NCI-H146 treated with DMSO at 0.1 percent for 48 hours (cell line): ENCODE data around the gene PAPPA.

Source experiments
- DNase-seq: peaks from one replicate; lab custom pipeline; 2025; ENCODE audit not compliant: unreplicated experiment; lab: John Stamatoyannopoulos, UW

The PAPPA gene

GRCh38 chr9:116342061-116342460 is 188.5 kb downstream of the PAPPA start:
- DNase-seq = peak; percentile 25

GRCh38 chr9:116342941-116343340 is 189.3 kb downstream of the PAPPA start:
- no peak for DNase-seq

- no peak for DNase-seq
Observed at GRCh38 chr9:116344416-116344815, 190.8 kb downstream of the PAPPA start.

DNA sequence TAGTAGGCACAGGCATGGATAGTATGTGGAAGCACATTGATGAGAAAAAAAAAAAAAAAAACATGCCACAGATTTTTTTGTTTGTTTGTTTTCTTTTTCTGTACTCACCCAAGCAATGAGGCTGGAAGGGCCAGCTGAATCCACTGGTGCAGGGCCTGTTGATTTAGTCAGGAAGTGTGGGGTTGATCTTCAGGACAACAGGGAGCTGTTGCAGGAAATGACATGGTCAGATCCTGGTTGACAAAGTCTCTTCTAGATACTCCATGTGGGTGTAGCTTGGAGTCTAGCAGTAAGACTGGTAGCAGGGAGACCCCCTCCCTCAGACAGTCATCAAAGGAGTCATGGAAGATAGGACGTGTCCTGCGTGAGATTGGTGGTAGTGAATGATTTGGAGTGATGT is 191.8 kb downstream of the PAPPA start:
- DNase-seq = no peak

DNA sequence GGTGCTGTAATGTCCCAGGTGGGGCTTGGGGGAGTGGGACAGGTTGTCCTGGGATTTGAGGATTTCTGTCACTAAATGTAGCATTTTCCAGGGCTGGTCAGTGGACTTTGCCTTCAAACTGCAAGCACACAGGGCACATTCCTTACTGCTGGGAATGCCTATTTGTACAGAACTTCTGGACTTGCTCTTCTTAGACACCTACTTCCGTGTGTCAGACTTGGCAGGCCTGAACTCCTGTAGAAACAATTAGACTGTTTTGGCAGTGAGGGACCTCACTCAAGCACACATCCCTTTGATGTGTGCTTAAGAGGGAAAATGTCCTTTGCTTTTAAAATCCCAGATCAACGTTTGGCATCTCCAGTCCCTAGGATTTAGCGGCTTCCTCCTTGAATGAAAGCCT is 192.2 kb downstream of the PAPPA start:
- DNase-seq = no peak

DNA sequence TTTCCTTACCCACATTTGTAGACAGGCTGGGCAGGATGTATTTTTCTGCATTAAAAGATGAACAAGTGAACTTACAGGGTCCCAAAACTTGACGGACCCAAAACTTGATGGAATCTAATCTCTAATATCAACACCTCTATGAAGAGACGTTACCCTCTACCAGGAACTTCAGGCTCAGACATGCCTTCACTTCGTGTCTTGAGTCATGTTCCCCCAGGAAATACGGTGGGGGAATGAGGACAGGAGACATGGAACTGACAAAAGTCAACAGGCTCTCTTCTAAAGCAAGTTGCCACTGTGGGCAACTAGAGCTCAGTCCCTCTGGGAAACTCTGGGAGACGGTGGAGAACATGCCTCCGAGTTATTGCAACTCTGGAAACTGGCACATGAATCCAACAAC is 196.1 kb downstream of the PAPPA start:
- no peak for DNase-seq

DNA sequence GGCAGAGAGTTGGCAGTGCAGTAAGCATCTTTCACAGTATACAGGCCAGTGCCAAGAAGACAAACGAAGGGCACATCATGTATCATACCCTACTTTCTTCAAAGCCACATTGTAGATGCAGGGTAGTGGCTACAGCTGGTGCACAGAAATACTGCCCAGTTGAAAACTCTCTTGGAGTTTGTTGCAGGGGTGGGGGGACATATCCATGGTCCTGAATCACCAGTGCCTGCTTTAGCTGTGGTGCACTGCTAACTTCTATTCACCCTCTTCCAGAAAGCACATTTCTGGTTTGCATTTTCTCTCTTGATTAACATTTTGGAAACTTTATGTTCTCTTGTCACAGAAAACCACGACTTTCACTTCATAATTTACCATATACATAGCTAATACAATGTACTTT is 196.6 kb downstream of the PAPPA start:
- no peak for DNase-seq

DNA sequence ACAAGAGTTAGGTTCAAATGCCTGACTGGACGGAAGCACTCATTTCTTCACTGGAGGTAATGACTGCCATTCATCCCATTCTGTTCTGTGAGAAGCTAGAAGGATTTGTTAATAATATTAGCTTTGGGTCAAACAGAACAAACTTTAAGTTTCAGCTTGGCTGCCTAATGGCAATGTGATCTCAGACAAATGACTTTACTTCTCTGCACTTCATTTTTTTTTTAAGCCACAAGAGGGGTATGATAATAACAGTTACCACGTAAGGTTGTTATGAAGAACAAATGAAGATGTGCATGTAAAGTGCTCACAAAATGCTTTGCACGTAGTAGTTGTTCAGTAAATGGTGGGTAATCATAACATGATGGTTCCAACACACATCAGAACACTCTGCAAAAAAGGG is 199.4 kb downstream of the PAPPA start:
- no peak for DNase-seq

DNA sequence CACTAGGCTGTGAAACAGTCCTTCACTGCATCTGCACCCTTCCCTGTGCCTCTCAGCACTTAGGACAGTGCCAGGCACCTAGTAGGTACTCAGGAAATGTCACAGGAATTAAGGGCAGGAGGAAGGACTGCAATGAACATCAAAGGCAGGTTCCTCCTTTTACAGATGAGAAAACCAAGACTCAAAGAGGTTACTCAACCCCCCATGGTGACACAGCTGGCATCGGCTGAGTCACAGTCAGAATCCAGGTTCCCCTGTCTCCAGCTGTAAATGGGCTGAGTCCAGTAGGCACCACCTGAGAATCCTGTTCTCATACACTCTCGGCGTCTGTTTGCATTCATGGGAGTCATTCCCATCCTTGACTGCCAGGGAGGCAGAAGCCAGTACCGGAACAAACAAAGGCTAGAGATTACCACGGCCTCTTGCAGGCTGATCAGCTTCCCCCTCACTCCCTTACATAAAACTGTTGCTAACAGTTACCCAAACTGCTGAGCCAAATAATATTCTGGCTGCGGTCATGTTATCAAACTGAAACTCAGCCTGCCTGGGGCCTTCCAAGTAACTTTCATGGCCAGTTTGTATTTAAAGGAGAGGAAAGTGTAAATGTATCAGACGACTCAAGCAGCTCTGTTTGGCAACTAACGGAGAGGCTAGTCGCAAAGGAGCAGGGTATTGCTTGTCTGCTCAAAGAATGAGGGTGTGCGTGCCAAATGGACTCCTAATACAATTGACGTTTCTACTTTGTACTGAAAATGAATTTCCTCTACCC is 201.7 kb downstream of the PAPPA start:
- DNase-seq = peak; percentile 2

- no peak for DNase-seq
Observed at GRCh38 chr9:116358251-116358650, 204.7 kb downstream of the PAPPA start.

DNA sequence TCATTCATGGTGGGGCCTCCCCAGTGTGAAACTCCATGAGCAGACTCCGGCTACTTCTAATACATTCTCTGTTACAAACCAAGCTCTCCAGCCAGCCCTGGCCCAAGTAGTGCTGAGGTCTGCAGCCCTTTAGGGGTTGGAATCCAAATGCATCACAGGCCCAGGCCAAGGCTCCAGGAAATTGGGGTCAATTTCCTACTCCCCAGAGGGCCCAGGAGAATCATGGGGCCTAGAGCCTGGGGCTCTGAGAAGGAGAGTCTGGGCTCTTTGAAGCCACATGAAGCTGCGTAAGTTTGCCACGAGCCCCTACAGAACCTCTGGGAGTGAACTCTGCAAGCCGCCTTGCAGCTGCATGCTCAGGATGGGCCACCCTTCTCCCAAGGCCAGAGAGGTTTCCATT is 206.4 kb downstream of the PAPPA start:
- no peak for DNase-seq

- DNase-seq = no peak
Observed at GRCh38 chr9:116360989-116361388, 207.4 kb downstream of the PAPPA start.

- DNase-seq = no peak
Observed at GRCh38 chr9:116361547-116361946, 208.0 kb downstream of the PAPPA start.

DNA sequence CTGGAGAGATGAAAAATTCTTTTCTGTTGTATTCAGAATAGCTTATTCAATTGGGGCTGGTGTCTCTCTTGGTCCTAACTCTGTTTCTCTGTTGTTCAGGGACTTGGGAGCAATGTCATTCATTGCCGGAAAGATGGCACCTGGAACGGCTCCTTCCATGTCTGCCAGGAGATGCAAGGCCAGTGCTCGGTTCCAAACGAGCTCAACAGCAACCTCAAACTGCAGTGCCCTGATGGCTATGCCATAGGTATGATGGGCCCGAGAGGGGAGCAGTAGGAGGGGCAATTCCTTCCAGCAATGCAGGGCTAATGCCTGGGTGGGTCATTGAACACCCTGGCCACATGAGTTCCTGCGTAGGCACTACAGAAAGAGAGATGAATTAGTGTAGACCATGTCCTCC is 208.9 kb downstream of the PAPPA start:
- DNase-seq = no peak

GRCh38 chr9:116365056-116365471 is 211.5 kb downstream of the PAPPA start:
- DNase-seq = no peak

- DNase-seq = no peak
Observed at GRCh38 chr9:116366241-116366640, 212.7 kb downstream of the PAPPA start.

DNA sequence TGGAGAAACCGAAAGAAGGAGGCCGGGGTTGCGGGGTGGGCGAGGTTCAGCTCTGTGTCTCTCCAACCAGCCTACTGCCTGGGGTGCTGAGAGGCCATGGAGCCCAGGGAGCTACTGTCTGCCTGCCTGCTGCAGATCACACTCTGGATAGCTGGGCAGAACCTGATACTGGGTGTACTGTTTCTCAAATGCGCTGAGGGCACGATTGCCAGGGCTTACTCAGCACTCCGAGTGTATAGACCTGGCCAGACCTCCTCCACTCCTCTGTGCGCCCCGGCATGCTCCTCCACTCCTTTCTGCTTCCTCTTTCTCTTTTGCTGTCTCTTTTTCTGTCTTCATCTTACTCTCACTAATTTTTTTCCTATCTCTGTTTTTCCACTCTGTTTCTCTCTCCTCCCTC is 215.1 kb downstream of the PAPPA start:
- no peak for DNase-seq

GRCh38 chr9:116369706-116370105 is 216.1 kb downstream of the PAPPA start:
- no peak for DNase-seq

- no peak for DNase-seq
Observed at GRCh38 chr9:116370556-116370955, 217.0 kb downstream of the PAPPA start.

DNA sequence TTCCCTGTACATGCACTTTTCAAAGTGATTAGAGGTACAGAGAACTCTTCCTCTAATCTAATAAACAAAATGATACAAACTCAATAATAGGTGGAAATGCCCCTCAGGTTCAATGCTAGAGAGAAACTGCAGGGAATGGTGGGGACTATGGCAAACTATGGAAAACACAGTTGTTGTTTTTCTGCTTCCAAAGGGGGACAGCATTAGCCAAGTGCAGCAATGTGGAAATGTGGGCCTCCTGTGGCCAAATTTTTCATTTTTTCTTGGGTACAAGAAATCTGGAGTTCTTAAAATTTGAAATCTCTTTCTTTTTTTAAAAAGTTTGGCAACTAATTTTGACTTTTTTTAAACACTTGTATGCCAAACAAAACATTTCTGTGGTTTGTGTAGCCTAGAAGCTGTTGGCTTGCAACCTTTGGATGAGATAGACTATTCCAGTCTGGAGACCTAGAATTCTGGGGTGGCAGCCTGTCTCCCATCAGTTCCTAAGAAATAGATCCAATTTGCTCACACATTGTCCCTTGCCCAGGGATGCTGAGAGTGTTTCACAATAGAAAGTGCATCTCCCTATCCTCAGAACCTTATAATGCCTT is 218.6 kb downstream of the PAPPA start:
- DNase-seq = no peak

DNA sequence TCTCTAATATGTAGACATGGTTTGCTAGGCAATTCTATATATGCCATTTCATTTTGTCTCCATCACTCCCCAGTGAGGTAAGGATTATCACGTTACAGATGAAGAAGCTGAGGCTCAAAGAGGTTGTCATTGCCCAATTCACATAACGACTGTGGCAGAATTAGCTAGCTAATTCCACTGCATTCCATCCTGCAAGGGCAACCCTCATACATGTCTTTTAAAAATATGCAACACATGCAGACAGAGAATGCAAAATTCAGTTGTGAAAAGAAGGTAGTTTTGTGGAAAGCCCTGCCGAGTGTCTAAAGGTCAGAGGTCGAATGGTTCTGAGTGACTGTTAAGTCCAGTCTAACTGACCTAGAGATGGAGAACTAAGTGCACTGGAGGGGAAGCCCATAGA is 219.2 kb downstream of the PAPPA start:
- DNase-seq = no peak

DNA sequence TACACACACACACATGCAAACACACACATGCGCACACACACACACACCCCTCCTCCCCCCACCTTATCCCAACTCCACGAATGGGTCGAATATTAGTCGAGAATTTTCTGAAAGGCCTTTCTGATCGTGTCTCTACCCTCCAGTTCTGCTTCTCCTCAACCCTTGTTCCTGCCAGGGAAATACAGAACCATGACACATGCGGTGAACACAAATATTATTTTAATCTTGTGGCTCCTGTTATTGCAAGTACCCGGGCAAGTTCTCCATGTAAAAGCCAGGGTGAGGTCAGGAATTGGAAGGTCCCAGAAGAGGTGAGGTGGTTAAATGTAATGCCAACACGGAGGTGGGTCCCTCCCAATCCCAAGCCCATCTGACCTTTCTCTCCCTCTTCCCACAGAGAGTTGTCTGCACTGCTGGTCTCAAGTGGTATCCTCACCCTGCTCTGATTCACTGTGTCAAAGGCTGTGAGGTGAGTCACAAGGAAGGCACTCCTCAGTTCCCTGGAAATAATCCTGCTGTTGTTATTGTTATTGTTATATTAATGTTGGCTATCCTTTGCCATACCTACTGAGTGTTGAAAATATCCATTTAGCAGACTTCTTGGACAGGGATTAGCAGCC is 223.7 kb downstream of the PAPPA start:
- no peak for DNase-seq
